Body of pancreas (tissue), 4 donors: Measurements from ENCODE around the gene TAF4B. TPM values are rescaled to one million over a fixed set of nuclear protein-coding genes. Genes with fewer than 3 reads are reported as not detected.
"Not testable (repeated sequence)": the region's sequence is repeated elsewhere in the genome, so short reads cannot be mapped to it uniquely, and the experiment has no call there.

ENCODE experiments used
- ATAC-seq: fragments of 150-250 bp; one replicate; pipeline ENCODE4 v1.9.1; 2016
- DNase-seq, 4 donors: peaks; one replicate each; pipeline ENCODE4 v3.0.0-alpha.2; 2019
- H3K27ac ChIP-seq, 4 donors: fragments of 200-600 bp; sonication (generic); 1 replicate in 3 of 4; 2 replicates in 1 of 4; pipeline versions ENCODE4 v1.5.1 to v1.6.1; 2016 to 2019; ENCODE audit warnings: mild to moderate bottlenecking in 1 of 4, mixed read lengths in 1 of 4, moderate library complexity in 1 of 4
- H3K27me3 ChIP-seq, 2 donors: fragments of 200-600 bp; sonication (generic); one replicate each; pipeline ENCODE4 v1.6.0; 2016; ENCODE audit warnings: mild to moderate bottlenecking in 1 of 2
- H3K36me3 ChIP-seq, 2 donors: fragments of 200-600 bp; sonication (generic); replicated peaks in 1 of 2; 2 replicates each; pipeline ENCODE4 v1.5.1; 2016; ENCODE audit warnings: low read depth in 2 of 2; ENCODE audit not compliant: insufficient read depth in 1 of 2
- H3K4me1 ChIP-seq: fragments of 200-600 bp; sonication (generic); one replicate; pipeline ENCODE4 v1.6.0; 2016
- H3K4me3 ChIP-seq, 2 donors: fragments of 200-600 bp; sonication (generic); 1 replicate in 1 of 2; 2 replicates in 1 of 2; pipeline ENCODE4 v1.5.1; 2016 to 2019
- H3K9me3 ChIP-seq, 3 donors: fragments of 200-600 bp; sonication (generic); 1 replicate in 2 of 3; 2 replicates in 1 of 3; pipeline ENCODE4 v1.5.1; 2016
- CTCF ChIP-seq, 7 experiments: fragments of 450-650 bp in 4 of 7; fragments of 200-600 bp in 3 of 7; sonication (generic) in 3 of 7; IDR thresholded peaks; one replicate each; pipeline ENCODE4 v1.5.1; 2016 to 2019; ENCODE audit warnings: antibody characterized with exemption in 7 of 7
- POLR2A ChIP-seq, 3 donors: fragments of 450-650 bp; IDR thresholded peaks; one replicate each; pipeline ENCODE4 v1.6.1; 2016; ENCODE audit warnings: antibody characterized with exemption in 3 of 3, mild to moderate bottlenecking in 2 of 3
- WGBS, 2 donors: methylation state at CpG; one replicate each; pipeline ENCODE4 v1.1.5; 2017; 5-methylcytosine and 5-hydroxymethylcytosine counted together
- intact Hi-C: fragments of 100-400 bp; cut with DNase I; formaldehyde crosslinking; loops from one replicate; pipeline ENCODE4 v1.15.1; 2023
- total RNA-seq, 2 donors: library from RNA; depleted of rRNA; stranded (reverse); fragments of >200 nt; gene quantifications; one replicate each; pipeline ENCODE4 v1.1.0, GENCODE V29; 2016

TAF4B gene
- total RNA-seq, 2 donors from 2014 or later = 4.2 to 12.2 TPM

- Histone ChIP-seq H3K27ac (no peak overlapping the region), H3K36me3 (no peaks in the 10 kb centered on the region), H3K27me3 (no peaks in the 10 kb centered on the region), H3K9me3 (no peaks in the 10 kb centered on the region), H3K4me1 (no peaks in the 10 kb centered on the region), H3K4me3 (no peak overlapping the region)
- intact Hi-C loops = no loop called here
- TF ChIP-seq CTCF (IDR thresholded peaks at IDR 0.05) (no peak), POLR2A (IDR thresholded peaks at IDR 0.05) (no peak)
- DNase-seq (no peak), ATAC-seq (no peak)
- WGBS, 2 donors = 92 to 96% methylated on average over 1 of the region's 1 CpG
Measured at GRCh38 chr18:26376105-26376504, 149.9 kb downstream of the TAF4B start.

DNA sequence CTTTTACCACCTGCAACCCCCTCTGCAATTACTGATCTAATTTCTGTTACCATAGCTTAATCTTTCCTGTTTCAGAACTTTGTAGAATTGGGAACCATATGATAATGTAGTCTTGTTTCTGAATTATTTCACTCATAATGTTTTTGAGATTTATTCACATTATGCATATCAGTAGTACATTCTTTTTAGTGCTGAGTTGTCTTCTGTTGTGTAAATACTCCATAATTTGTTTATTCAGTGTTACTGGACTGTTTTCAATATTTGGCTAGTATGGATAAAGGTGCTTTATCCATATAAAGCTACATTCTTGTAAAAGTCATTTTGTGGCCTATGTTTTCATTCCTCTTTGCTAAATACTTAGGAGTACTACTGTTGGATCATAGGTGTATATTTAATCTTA lies 152.5 kb downstream of the TAF4B start:
- Histone ChIP-seq H3K27ac (no peak overlapping the region), H3K36me3 (no peaks in the 10 kb centered on the region), H3K4me1 (no peaks in the 10 kb centered on the region), H3K4me3 (no peak overlapping the region), H3K27me3 (no peaks in the 10 kb centered on the region), H3K9me3 (no peaks in the 10 kb centered on the region)
- DNase-seq (no peak), ATAC-seq (no peak)
- intact Hi-C loops = no loop called here
- TF ChIP-seq CTCF (IDR thresholded peaks at IDR 0.05) (no peak), POLR2A (IDR thresholded peaks at IDR 0.05) (no peak)

DNA sequence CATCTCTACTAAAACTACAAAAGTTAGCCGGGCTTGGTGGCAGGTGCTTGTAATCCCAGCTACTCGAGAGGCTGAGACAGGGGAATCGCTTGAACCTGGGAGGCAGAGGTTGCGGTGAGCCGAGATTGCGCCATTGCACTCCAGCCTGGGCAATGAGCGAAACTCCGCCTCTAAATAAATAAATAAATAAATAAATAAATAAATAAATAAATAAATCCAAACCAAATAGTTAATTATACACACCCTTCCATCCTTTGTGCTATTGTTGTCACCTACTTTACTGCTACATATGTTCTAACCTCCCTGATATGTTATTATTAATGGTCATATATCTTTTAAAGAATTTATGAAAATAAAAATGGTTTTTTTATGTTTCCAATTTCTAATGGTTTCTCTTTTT lies 155.3 kb downstream of the TAF4B start:
- intact Hi-C loops, H3K4me3 ChIP-seq, H3K4me1 ChIP-seq, H3K27ac ChIP-seq, H3K9me3 ChIP-seq, H3K27me3 ChIP-seq, DNase-seq, ATAC-seq, H3K36me3 ChIP-seq: not testable (repeated sequence)
- WGBS, 2 donors = 95 to 97% methylated on average over 8 of the region's 8 CpGs

DNA sequence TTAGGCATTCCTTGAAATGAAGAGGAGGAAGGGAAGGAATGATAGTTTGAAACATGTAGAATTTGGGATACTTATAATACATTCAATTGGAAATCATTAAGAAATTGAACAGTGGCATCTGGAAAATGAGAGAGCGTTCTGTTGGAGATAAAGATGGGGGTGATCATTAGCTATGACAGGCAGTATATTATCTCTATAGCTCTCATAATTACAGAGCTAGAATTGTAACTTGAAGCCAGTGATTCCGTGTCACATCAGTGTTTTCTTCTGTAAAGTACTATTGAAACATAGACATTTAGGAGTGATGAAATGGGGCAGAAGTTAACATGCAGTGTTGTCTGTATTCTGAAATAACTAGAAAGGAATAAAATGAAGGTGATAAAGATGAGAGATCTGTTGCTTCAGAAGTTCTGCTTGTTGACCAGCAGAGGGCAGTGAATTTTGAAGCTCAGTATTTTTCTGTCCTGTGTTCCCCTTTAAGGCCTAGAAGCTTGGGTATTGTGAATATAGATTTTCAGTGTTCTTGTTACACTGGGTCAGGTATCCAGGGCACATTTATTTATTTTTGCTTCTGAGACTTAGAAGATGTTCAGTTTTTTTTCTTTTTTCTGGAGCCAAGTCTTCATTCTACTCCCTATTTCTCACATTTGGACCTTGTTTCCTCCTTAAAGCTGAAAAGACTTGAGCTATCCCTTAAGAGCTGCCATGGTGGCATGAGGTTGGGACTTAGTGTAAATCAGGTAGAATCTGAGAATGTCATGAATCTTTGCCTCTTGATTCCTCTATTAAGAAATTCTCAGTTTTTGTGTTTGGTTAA lies 157.4 kb downstream of the TAF4B start:
- TF ChIP-seq CTCF (IDR thresholded peaks at IDR 0.05) = peak; percentile 55 to 67 (median 63)
- TF ChIP-seq POLR2A (IDR thresholded peaks at IDR 0.05) = no peak
- intact Hi-C loops = no loop called here

DNA sequence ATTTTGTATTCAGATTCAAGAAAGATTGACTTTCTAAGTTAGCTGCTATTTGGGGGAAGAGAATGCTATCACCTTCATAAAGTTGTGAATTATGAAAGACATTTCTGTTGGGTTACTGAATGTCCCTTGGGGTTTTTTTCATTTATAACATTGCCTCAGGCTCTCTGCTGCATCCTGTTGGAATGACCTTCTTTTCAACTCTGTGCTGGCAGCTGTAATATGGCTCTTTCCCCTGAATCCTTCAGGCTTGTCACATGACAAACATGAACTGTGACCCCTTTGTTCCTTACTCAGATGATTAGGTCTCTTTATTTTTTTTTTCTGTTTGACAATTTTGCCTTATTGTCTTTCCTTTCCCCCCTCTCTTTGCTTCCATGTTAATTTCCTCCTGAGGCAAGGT lies 159.8 kb downstream of the TAF4B start:
- no peaks in the 10 kb centered on the region for H3K36me3 ChIP-seq
- H3K9me3 ChIP-seq = no peaks in the 10 kb centered on the region
- TF ChIP-seq CTCF (IDR thresholded peaks at IDR 0.05) (no peak), POLR2A (IDR thresholded peaks at IDR 0.05) (no peak)
- H3K4me3 ChIP-seq = no peak overlapping the region
- no peak overlapping the region for H3K27ac ChIP-seq
- peak in 1 of 4 donors; percentile 32 for DNase-seq
- H3K27me3 ChIP-seq = no peaks in the 10 kb centered on the region
- ATAC-seq = peak; percentile 56
- peaks cover 8% of the 10 kb centered on the region for H3K4me1 ChIP-seq
- intact Hi-C loops = no loop called here

More for the DNA sequence above, 157.4 kb downstream of the TAF4B start:
- 13 to 17% methylated on average over 2 of the region's 2 CpGs for WGBS, 2 donors
- Histone ChIP-seq H3K4me3 (no peak overlapping the region), H3K27me3 (no peaks in the 10 kb centered on the region), H3K36me3 (no peaks in the 10 kb centered on the region), H3K27ac (no peak overlapping the region), H3K9me3 (no peaks in the 10 kb centered on the region), H3K4me1 (peaks cover 8% of the 10 kb centered on the region)
- ATAC-seq = peak; percentile 60
- no peak for DNase-seq
